ENCODE measurements around the gene ANKRD34A.

The ANKRD34A gene

DNA sequence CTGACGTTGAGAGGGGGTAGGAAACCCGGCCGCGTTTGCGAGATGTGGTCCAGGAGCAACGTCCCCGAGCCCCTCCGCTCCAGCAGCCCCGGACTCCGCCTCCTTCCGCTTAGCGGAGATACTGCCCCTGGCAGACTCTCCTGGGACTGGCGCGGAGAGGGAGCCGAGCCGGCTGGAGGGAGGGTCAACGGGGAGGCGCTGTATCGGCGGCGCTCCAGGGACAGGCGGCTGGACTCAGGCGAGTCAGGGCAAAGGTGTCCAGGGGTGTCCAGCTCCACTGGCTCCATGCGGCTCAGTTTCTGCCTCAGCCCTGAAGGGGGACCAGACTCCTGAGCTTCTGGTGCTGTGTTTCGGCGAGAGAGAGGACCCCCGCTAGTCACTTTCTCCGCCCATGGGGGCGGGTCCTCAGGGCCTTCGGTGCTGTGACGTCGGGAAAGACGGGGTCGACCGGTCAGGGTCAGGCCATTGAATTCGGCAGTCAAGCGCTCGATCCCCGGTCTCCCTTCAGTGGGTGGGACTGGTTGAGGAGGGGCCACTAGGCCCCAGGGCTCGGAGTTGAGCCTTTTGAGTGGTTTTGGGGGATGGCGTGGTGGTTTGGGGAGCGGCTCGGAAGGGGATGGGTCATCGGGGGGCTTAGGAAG is 3.8 kb downstream of the ANKRD34A start:
- DNase-seq (ENCODE audit: low read depth) = peak; percentile 66
- TF ChIP-seq, protein P1, sequence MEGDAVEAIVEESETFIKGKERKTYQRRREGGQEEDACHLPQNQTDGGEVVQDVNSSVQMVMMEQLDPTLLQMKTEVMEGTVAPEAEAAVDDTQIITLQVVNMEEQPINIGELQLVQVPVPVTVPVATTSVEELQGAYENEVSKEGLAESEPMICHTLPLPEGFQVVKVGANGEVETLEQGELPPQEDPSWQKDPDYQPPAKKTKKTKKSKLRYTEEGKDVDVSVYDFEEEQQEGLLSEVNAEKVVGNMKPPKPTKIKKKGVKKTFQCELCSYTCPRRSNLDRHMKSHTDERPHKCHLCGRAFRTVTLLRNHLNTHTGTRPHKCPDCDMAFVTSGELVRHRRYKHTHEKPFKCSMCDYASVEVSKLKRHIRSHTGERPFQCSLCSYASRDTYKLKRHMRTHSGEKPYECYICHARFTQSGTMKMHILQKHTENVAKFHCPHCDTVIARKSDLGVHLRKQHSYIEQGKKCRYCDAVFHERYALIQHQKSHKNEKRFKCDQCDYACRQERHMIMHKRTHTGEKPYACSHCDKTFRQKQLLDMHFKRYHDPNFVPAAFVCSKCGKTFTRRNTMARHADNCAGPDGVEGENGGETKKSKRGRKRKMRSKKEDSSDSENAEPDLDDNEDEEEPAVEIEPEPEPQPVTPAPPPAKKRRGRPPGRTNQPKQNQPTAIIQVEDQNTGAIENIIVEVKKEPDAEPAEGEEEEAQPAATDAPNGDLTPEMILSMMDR (conservative IDR thresholded peaks at IDR 0.05; ENCODE audit: control insufficient read depth, insufficient read depth, low read depth, low read length) = no peak
- peak overlapping the region; percentile 85 for H3K4me3 ChIP-seq (ENCODE audit: control insufficient read depth, low read depth, low read length)

DNA sequence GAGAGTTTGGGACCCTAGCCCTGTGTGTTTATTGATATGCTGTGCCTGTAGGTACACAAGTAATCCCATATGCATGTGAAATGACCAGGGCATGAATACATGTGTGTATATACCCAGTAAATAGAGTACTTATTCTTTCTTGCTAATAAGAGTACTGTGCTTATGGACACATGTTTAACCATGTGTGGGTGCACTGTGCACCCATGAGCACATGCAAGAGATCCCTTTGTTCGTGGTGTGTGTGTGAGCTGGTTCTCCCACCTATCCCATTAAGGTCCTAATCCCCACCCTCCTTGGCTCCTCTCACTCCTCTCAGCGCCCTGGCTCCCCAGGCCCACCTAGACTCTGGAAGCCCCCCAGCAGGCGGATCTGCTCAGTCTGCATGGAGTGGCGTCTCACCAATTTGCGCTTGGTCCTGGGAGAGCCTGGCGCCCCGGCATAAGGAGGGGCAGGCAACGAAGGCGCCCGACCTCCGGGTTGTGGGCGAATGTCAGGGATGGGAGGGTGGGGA is 4.4 kb downstream of the ANKRD34A start:
- TF ChIP-seq, protein P1 (conservative IDR thresholded peaks at IDR 0.05; ENCODE audit: control insufficient read depth, insufficient read depth, low read depth, low read length) = no peak
- peak overlapping the region; percentile 85 for H3K4me3 ChIP-seq (ENCODE audit: control insufficient read depth, low read depth, low read length)
- no peak for DNase-seq (ENCODE audit: low read depth)

DNA sequence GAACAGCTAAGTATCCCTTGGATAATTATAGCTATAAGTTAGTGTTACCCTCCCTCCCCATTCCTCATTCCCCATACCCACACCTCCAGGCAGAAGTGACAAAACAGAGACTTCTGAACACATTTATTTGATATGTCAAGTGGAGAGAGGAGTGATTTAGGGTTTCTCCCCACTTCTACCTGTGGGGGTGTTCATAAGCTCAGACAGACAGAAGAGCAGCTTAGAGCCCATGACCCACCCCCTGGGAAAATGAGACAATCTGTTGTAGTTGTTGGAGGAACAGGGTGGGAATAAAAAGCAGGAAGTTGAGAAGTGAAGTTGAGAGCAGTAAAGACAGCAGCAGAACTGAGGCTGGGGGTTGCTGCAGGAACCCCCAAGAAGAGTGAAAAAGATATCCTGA is 5.0 kb downstream of the ANKRD34A start:
- TF ChIP-seq, protein P1 (conservative IDR thresholded peaks at IDR 0.05; ENCODE audit: control insufficient read depth, insufficient read depth, low read depth, low read length) = no peak
- DNase-seq (ENCODE audit: low read depth) = no peak
- H3K4me3 ChIP-seq (ENCODE audit: control insufficient read depth, low read depth, low read length) = no peak overlapping the region

DNA sequence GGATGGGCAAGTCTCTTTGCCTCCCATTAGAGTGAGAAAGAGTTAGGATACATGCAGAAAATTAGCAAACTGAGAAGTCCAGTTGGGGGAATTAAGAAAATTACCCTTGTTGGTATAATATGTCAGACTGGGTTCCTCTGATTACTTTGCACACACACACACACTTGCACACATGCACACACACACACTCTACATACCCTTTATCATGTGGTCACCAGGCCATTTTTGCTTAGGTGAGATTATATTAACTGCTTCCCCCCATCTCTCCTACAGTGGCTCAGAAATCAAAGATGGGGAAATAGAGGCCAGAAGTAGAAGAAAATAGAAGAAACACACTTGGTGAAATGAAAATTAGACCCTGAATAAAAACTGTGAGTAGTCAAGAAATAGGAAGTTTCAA is 5.6 kb downstream of the ANKRD34A start:
- DNase-seq (ENCODE audit: low read depth) = no peak
- TF ChIP-seq, protein P1 (conservative IDR thresholded peaks at IDR 0.05; ENCODE audit: control insufficient read depth, insufficient read depth, low read depth, low read length) = no peak
- H3K4me3 ChIP-seq (ENCODE audit: control insufficient read depth, low read depth, low read length) = no peak overlapping the region

DNA sequence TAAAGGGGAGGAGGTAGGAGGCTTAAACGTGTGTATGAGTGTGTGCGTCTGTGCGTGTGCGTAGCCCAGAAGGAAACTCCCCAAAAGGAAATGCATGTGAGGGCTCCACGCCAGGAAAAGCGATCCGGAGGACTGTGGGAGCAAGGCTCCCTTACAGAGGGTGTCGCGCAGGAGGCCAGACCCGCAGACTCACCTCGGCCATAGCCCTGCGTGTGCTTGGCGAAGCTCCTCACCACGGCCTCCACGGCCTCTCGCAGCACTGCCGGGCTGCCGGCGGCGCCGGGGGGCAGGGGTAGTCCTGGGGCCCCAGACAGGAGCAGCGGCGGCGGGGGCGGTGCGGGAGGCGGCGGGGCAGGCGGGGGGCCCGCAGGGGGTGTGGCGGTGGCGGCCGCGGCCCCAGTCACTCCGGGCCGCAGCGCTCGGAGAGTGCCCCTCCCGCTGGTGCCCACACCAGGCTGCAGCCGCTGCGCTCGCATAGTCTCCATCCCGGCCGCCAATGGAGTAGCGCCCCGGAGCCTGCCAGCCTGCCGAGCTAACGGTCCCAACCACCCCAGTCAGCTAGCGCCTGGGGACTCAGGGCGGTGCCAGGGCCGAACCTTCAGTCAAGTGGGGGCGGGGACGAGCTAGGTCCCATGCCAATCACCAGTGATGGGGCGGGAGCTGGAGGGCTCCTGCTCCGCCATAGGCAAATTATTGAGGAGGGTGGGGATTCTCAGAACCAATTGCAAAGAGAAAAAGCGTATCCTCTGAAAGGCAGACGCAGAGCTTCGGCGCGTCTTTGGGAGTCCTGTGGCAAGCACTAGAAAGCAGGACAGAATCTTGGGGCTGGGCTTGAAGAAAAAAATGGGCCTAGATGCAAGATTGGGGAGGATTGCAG is 6.7 kb downstream of the ANKRD34A start, which contains the start of gene LIX1L:
Gene LIX1L, minus strand, starts transcription at position 575 of the 877 bp plus-strand sequence. Its CDS starts 90 bp downstream, at position 485.
- peak; percentile 98 for DNase-seq (ENCODE audit: low read depth)
- peak within 1 kb of the TSS; percentile 87 for H3K4me3 ChIP-seq (ENCODE audit: control insufficient read depth, low read depth, low read length)
- TF ChIP-seq, protein P1 (conservative IDR thresholded peaks at IDR 0.05; ENCODE audit: control insufficient read depth, insufficient read depth, low read depth, low read length) = no peak

DNA sequence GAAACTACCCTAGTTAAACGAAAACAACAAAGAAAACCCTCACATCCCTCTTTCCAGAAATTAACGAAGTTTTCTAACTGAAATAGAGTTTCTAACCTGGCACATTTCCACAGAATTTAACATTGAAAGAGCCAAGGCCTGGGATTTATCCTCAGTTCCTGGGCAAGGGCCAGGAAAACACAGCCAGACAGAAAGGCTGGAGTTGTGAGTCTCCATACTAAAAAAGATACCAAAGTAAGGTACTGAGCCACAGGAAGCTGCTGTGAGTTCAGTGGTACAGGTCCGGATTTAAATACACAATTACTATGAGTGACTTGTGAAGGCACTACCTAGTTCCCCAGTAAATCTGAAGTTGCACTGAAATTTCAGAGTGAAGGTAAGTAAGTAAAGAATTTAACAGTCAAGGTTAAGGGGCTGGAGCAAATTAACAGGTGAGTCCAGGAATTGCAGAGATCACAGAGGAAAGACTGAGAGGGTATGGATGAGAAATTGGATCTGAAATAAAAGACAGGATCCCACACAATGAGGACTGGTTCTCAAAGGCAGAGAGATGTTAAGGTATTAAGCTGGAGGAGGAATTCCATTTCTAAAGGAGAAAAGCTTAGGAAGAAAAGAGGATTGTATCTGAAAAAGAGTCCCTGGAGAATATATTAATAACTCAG is 7.5 kb downstream of the ANKRD34A start:
- TF ChIP-seq, protein P1 (conservative IDR thresholded peaks at IDR 0.05; ENCODE audit: control insufficient read depth, insufficient read depth, low read depth, low read length) = no peak
- DNase-seq (ENCODE audit: low read depth) = peak; percentile 67
- peak overlapping the region; percentile 87 for H3K4me3 ChIP-seq (ENCODE audit: control insufficient read depth, low read depth, low read length)

Data from fibroblast of mammary gland (primary cell).